ES-I3 (cell line): Measurements from ENCODE around the gene GALNTL6.
"Not testable (repeated sequence)": the region's sequence is repeated elsewhere in the genome, so short reads cannot be mapped to it uniquely, and the experiment has no call there.

Source experiments
- H3K36me3 ChIP-seq: 2 replicates; pipeline ENCODE4 v1.6.1; 2013; ENCODE audit warnings: mild to moderate bottlenecking, low read length, control low read depth, moderate library complexity; ENCODE audit not compliant: insufficient read depth
- H3K4me1 ChIP-seq: 2 replicates; pipeline ENCODE4 v1.6.1; 2013; ENCODE audit warnings: mild to moderate bottlenecking, control low read depth, low read length; ENCODE audit not compliant: insufficient read depth
- H3K9ac ChIP-seq: 2 replicates; pipeline ENCODE4 v1.6.1; 2013; ENCODE audit warnings: low read depth, mild to moderate bottlenecking, low read length, moderate library complexity
- H3K9me3 ChIP-seq: 2 replicates; pipeline ENCODE4 v1.6.1; 2013; ENCODE audit warnings: mild to moderate bottlenecking, low read length, moderate library complexity; ENCODE audit not compliant: control insufficient read depth, insufficient read depth

Gene GALNTL6

GRCh38 chr4:172410363-172410762, 597.2 kb downstream of the GALNTL6 start:
- Histone ChIP-seq H3K36me3 (no peaks in the 10 kb centered on the region), H3K4me1 (no peaks in the 10 kb centered on the region), H3K9ac (no peak overlapping the region), H3K9me3 (no peaks in the 10 kb centered on the region)

DNA sequence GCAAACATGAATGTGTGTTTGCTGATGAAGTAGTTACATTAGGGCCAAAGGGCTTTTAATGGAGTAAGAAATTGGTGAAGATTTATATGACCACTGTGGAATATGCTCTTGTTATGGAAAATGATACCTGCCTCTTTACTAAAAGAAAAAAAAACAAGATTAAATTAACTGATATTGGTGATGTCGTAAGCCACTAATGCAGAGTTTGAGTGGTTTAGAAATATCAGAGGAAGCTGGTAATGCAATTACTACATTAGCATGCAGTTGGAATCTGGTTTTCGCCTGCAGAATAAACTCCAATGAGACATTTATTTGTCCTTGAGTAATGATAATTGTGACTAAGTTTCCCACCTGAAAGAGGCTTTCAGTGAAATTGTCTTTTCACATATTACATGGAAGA, 597.9 kb downstream of the GALNTL6 start:
- Histone ChIP-seq H3K9ac (no peak overlapping the region), H3K36me3 (no peaks in the 10 kb centered on the region), H3K4me1 (no peaks in the 10 kb centered on the region), H3K9me3 (no peaks in the 10 kb centered on the region)

GRCh38 chr4:172412851-172413580, 599.8 kb downstream of the GALNTL6 start:
- no peaks in the 10 kb centered on the region for H3K4me1 ChIP-seq
- H3K9me3 ChIP-seq: no peaks in the 10 kb centered on the region
- no peaks in the 10 kb centered on the region for H3K36me3 ChIP-seq
- H3K9ac ChIP-seq: no peak overlapping the region

- H3K9ac ChIP-seq, H3K36me3 ChIP-seq, H3K4me1 ChIP-seq, H3K9me3 ChIP-seq: not testable (repeated sequence)
Measured at GRCh38 chr4:172428979-172429378, 615.8 kb downstream of the GALNTL6 start.

DNA sequence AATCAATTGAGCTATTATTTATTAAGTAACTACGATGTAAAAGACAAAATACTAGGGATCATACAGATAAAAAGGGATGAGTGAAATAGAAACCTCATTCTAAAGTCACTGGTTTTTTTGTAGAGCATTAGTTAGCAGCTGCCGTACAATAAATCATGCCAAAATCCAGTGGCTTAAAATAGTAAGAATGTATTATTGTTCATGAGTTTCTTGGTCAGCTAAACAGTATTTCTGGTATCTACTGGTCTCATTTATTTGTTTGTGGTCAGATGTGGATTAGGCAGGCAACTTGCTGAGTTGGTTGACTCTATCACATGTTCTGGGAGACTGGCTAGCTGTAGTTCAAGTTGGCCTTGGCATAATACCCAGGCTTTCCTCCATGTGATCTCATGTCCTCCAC, 667.3 kb downstream of the GALNTL6 start:
- Histone ChIP-seq H3K9me3 (no peaks in the 10 kb centered on the region), H3K9ac (no peak overlapping the region), H3K4me1 (no peaks in the 10 kb centered on the region), H3K36me3 (no peaks in the 10 kb centered on the region)

DNA sequence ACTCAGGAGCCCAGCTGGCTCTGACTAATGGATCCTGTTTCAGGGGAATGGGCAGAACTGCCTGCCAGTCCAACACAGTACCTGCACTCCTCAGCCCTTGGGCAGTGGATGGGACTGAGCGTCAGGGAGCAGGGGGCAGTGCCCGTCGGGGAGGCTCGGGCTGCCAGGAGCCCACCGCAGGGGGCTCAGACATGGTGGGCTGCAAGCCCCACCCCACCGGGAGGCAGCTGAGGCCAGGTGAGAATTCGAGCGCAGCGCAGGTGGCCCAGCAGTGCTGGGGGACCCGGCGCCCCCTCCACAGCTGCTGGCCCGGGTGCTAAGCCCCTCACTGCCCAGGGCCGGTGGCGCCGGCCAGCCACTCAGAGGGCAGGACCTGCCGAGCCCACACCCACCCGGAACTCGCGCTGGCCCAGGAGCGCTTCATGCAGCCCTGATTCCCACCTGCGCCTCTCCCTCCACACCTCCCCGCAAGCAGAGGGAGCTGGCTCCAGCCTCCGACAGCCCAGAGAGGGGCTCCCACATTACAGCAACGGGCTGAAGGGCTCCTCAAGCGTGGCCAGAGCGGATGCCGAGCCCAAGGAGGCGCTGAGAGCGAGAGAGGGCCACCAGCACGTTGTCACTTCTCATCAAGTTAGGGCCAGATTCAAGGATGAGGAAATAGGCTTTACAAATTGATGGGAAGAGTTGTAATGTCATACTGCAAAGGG, 668.8 kb downstream of the GALNTL6 start:
- H3K9me3 ChIP-seq: no peaks in the 10 kb centered on the region

DNA sequence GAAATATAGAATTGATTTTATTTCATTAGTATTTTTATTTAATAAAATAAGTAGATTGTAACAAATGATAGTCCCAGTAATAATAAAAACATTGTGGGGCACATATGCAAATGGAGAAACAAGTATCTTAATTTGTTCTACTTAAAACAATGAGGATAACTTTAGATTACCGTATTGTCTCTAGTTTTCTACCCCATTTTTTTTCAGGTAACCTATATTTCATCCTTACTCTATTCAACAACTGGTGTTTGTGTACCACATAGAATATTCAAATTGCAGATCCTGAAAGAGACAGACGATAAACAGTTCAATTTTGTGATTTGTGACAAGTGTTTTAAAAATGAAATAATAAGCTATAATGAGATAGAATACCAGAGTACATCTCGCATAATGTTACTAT, 671.8 kb downstream of the GALNTL6 start:
- H3K4me1 ChIP-seq: no peaks in the 10 kb centered on the region
- no peaks in the 10 kb centered on the region for H3K36me3 ChIP-seq
- H3K9ac ChIP-seq: no peak overlapping the region
- H3K9me3 ChIP-seq: no peaks in the 10 kb centered on the region

More for the DNA sequence above, 668.8 kb downstream of the GALNTL6 start:
- Histone ChIP-seq H3K36me3 (no peaks in the 10 kb centered on the region), H3K9ac (no peak overlapping the region), H3K4me1 (no peaks in the 10 kb centered on the region)

DNA sequence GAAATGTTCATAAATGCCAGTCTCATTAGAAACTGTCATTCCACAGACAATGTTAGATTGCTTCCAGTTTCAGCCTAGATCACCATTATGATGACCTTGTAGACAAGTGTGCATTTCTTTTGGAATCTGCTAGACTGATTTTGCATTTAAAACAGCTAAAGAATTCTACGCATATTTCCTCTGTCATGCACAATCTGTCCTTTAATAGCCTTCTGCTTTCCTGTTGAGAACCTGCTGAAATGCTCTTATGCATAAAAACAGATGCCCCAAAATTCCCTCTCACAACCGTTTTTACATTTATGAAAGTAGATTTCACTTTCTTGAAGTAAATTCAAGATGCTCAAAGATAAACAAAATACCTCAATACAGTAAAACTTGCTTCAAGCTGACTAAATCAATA, 673.3 kb downstream of the GALNTL6 start:
- H3K9me3 ChIP-seq: no peaks in the 10 kb centered on the region
- no peak overlapping the region for H3K9ac ChIP-seq
- no peaks in the 10 kb centered on the region for H3K4me1 ChIP-seq
- no peaks in the 10 kb centered on the region for H3K36me3 ChIP-seq

- H3K9ac ChIP-seq: no peak overlapping the region
- no peaks in the 10 kb centered on the region for H3K4me1 ChIP-seq
- no peaks in the 10 kb centered on the region for H3K9me3 ChIP-seq
- H3K36me3 ChIP-seq: no peaks in the 10 kb centered on the region
Measured at GRCh38 chr4:172489861-172490260, 676.7 kb downstream of the GALNTL6 start.

- Histone ChIP-seq H3K9ac (no peak overlapping the region), H3K9me3 (no peaks in the 10 kb centered on the region), H3K36me3 (no peaks in the 10 kb centered on the region), H3K4me1 (no peaks in the 10 kb centered on the region)
Measured at GRCh38 chr4:172495769-172496168, 682.6 kb downstream of the GALNTL6 start.

GRCh38 chr4:172497321-172497720, 684.1 kb downstream of the GALNTL6 start:
- no peaks in the 10 kb centered on the region for H3K4me1 ChIP-seq
- H3K36me3 ChIP-seq: no peaks in the 10 kb centered on the region
- no peaks in the 10 kb centered on the region for H3K9me3 ChIP-seq
- no peak overlapping the region for H3K9ac ChIP-seq

DNA sequence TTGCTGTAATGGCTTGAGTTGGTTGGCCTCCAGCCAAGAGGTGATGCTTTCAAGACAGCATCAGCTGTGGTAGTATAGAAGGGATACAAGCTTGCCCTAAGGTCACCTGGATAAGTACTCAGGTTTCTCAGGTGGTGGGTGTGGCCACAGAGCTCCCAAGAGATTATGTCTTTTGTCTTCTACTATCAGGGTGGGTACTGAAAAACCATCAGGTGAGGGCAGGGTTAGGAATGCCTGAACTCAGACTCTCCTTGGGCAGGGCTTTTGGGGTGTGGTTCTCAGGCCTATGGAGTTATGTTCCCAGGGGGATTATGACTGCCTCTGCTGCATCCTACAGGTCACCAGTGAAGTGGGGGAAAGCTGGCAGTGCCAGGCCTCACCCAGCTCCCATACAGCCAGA, 700.8 kb downstream of the GALNTL6 start:
- no peak overlapping the region for H3K9ac ChIP-seq
- H3K9me3 ChIP-seq: no peaks in the 10 kb centered on the region
- H3K4me1 ChIP-seq: no peaks in the 10 kb centered on the region
- no peaks in the 10 kb centered on the region for H3K36me3 ChIP-seq

DNA sequence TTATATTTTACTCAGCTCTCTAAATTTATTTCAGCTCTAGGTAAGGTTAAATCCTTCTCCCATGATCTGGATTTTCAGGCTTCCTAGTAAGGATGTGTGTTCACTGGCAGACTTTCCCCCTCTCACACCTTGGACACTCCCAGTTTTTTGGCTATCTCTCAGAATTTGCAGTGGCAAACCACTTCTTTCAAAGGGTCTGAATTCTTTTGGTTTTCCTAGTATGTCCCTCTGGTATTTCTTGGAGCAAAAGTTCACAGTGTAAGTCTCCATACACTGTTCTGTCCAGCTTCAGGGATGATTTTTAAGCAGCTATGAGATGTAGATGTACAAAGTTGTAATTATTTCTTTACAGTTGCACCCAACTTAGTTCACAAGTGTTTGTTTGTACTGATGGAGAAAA, 701.6 kb downstream of the GALNTL6 start:
- no peaks in the 10 kb centered on the region for H3K36me3 ChIP-seq

DNA sequence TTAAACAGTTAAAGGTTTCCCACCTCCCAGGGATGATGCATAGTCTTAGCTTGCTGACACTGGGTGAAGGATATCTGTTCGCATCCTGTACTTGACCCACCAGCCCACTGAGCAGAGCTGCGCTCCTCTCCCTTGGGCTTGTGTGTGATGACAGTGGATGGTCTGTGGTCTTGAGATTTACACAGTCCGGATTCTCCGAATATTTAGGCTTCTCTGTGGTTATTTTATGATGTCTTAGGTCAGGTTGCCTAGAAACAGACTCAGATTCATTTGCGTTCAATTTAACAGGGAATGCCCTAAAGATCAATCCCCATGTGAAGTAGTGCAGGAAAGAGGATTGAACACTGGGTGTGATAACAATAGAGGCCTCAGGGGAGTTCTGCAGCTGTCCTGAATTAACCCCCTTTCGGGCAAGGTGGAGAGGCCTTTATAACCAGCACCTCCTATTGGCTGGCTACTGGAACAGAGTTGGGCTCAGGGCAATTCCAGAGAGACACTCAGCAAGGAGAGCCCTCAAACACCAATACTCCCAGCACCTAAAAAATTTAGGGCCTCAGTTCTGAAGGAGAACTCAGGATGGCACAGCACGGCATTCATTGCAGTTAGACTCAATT, 702.2 kb downstream of the GALNTL6 start:
- no peaks in the 10 kb centered on the region for H3K36me3 ChIP-seq
- H3K9ac ChIP-seq: no peak overlapping the region
- H3K4me1 ChIP-seq: no peaks in the 10 kb centered on the region
- no peaks in the 10 kb centered on the region for H3K9me3 ChIP-seq

More for the DNA sequence above, 701.6 kb downstream of the GALNTL6 start:
- no peaks in the 10 kb centered on the region for H3K9me3 ChIP-seq
- no peaks in the 10 kb centered on the region for H3K4me1 ChIP-seq
- no peak overlapping the region for H3K9ac ChIP-seq

GRCh38 chr4:172517391-172517790, 704.2 kb downstream of the GALNTL6 start:
- no peaks in the 10 kb centered on the region for H3K4me1 ChIP-seq
- H3K9ac ChIP-seq: no peak overlapping the region
- H3K9me3 ChIP-seq: no peaks in the 10 kb centered on the region
- no peaks in the 10 kb centered on the region for H3K36me3 ChIP-seq
